GM11168 (cell line): ENCODE data around the gene TAF11L11.
"Not testable (repeated sequence)": the region's sequence is repeated elsewhere in the genome, so short reads cannot be mapped to it uniquely, and the experiment has no call there.

Experiments
- in situ Hi-C: fragments of 300-500 bp; cut with MboI; formaldehyde crosslinking; loops from one replicate; pipeline ENCODE4 v1.12.0; 2022; ENCODE audit warnings: low sequenced_read_pairs; ENCODE audit not compliant: unreplicated experiment

Gene TAF11L11

GRCh38 chr5:17603880-17604279, at the start of gene TAF11L11:
Gene TAF11L11, plus strand, starts transcription at chr5:17604183.
- in situ Hi-C loops = loop anchor here (10.0 kb wide), 1 partner anchor 79 kb away; the partner anchor contains the start of genes TAF11L4, TAF11L5 and TAF11L6

GRCh38 chr5:17585658-17586057, 18.3 kb upstream of the TAF11L11 start, which contains the start of gene TAF11L7:
Gene TAF11L7, minus strand, starts transcription at chr5:17585758.
- in situ Hi-C loops = loop anchor here (10.0 kb wide), 1 partner anchor 81 kb away; no protein-coding TSS in a partner anchor

- in situ Hi-C loops = not testable (repeated sequence)
Measured at GRCh38 chr5:17590860-17591259, 13.1 kb upstream of the TAF11L11 start, which contains the start of gene TAF11L8. Gene TAF11L8, minus strand, starts transcription at chr5:17590960.

- in situ Hi-C loops = not testable (repeated sequence)
Measured at GRCh38 chr5:17594255-17594654, 9.7 kb upstream of the TAF11L11 start, which contains the start of gene TAF11L9. Gene TAF11L9, minus strand, starts transcription at chr5:17594394.

- in situ Hi-C loops = not testable (repeated sequence)
Measured at GRCh38 chr5:17597728-17598127, 6.3 kb upstream of the TAF11L11 start, which contains the start of gene TAF11L10. Gene TAF11L10, minus strand, starts transcription at chr5:17597828.

- in situ Hi-C loops = loop anchor here (10.0 kb wide), 1 partner anchor 80 kb away; the partner anchor contains the start of genes TAF11L4, TAF11L5 and TAF11L6
Measured at GRCh38 chr5:17604951-17605350, 968 bp downstream of the TAF11L11 start.

- in situ Hi-C loops = loop anchor here (10.0 kb wide), 1 partner anchor 83 kb away; the partner anchor contains the start of genes TAF11L4, TAF11L5 and TAF11L6
Measured at GRCh38 chr5:17607461-17607860, 3.5 kb downstream of the TAF11L11 start.

- in situ Hi-C loops = loop anchor here (10.0 kb wide), 1 partner anchor 105 kb away; no protein-coding TSS in a partner anchor
Measured at GRCh38 chr5:17610092-17610491, 6.1 kb downstream of the TAF11L11 start, which contains the start of gene TAF11L12. Gene TAF11L12, plus strand, starts transcription at chr5:17610392.

- in situ Hi-C loops = loop anchor here (10.0 kb wide), 1 partner anchor 110 kb away; no protein-coding TSS in a partner anchor
Measured at GRCh38 chr5:17614872-17615605, 11.1 kb downstream of the TAF11L11 start.

- in situ Hi-C loops = loop anchor here (10.0 kb wide), 1 partner anchor 115 kb away; no protein-coding TSS in a partner anchor
Measured at GRCh38 chr5:17619354-17619753, 15.4 kb downstream of the TAF11L11 start.

- in situ Hi-C loops = no loop called here
Measured at GRCh38 chr5:17620627-17621026, 16.6 kb downstream of the TAF11L11 start.

- in situ Hi-C loops = no loop called here
Measured at GRCh38 chr5:17625686-17626085, 21.7 kb downstream of the TAF11L11 start.

- in situ Hi-C loops = not testable (repeated sequence)
Measured at GRCh38 chr5:17631788-17632187, 27.8 kb downstream of the TAF11L11 start, which contains the start of gene TAF11L13. Gene TAF11L13, plus strand, starts transcription at chr5:17632088.

- in situ Hi-C loops = no loop called here
Measured at GRCh38 chr5:17634160-17634559, 30.2 kb downstream of the TAF11L11 start, which contains the start of gene TAF11L14. Gene TAF11L14, plus strand, starts transcription at chr5:17634460.

- in situ Hi-C loops = not testable (repeated sequence)
Measured at GRCh38 chr5:17649232-17649631, 45.2 kb downstream of the TAF11L11 start.

- in situ Hi-C loops = not testable (repeated sequence)
Measured at GRCh38 chr5:17655201-17655759, 51.3 kb downstream of the TAF11L11 start.
